Sciatic nerve (tissue), 2 donors: ENCODE measurements around the gene ABLIM1. TPM values are rescaled to one million over a fixed set of nuclear protein-coding genes. Genes with fewer than 3 reads are reported as not detected.

Experiments used
- ATAC-seq: fragments of 200-7000 bp; cut with Tn5 transposase; one replicate; pipeline ENCODE4 v1.9.1; 2020; ENCODE audit warnings: mild to moderate bottlenecking, moderate library complexity
- DNase-seq: peaks from one replicate; pipeline ENCODE4 v3.0.0-alpha.2; 2020; ENCODE audit warnings: low spot score
- intact Hi-C: fragments of 100-400 bp; cut with DNase I; formaldehyde crosslinking; loops from one replicate; pipeline ENCODE4 v1.14.2; 2022
- total RNA-seq: library from RNA; stranded (reverse); fragmentation: NEBNext Ultra II Directional; extraction: Animal tissue kit (Norgen Biotek cat#: 25700); gene quantifications from one replicate; pipeline ENCODE4 v1.2.1, GENCODE V29; 2021
- donor health status: DM: no; HTN: no; CAD: no.
- donor health status: DM: no; HTN: no; CAD: no.

ABLIM1 gene
- total RNA-seq, 1 donor from 2014 or later: 140 TPM

- ATAC-seq: no peak
- intact Hi-C loops: loop anchor here (10.0 kb wide), 2 partner anchors 55 to 95 kb away; no protein-coding TSS in a partner anchor
Observed at GRCh38 chr10:114400091-114400490, 258.0 kb downstream of the ABLIM1 start.

GRCh38 chr10:114399576-114399975 lies 258.5 kb downstream of the ABLIM1 start:
- no peak for DNase-seq
- intact Hi-C loops: no loop called here
- no peak for ATAC-seq

More at GRCh38 chr10:114400091-114400490, 258.0 kb downstream of the ABLIM1 start:
- DNase-seq: no peak

- DNase-seq (no peak), ATAC-seq (no peak)
- intact Hi-C loops: no loop called here
Observed at GRCh38 chr10:114398587-114399331, 259.3 kb downstream of the ABLIM1 start.

- no peak for DNase-seq
- intact Hi-C loops: no loop called here
- peak; percentile 38 for ATAC-seq
Observed at GRCh38 chr10:114397651-114398145, 260.4 kb downstream of the ABLIM1 start.

GRCh38 chr10:114396464-114396863 lies 261.6 kb downstream of the ABLIM1 start:
- intact Hi-C loops: no loop called here
- DNase-seq (no peak), ATAC-seq (no peak)

- DNase-seq (no peak), ATAC-seq (peak; percentile 66)
- intact Hi-C loops: no loop called here
Observed at GRCh38 chr10:114395366-114396022, 262.6 kb downstream of the ABLIM1 start.

GRCh38 chr10:114394531-114394930 lies 263.5 kb downstream of the ABLIM1 start:
- intact Hi-C loops: no loop called here
- DNase-seq (no peak), ATAC-seq (peak; percentile 7)

GRCh38 chr10:114393886-114394285 lies 264.2 kb downstream of the ABLIM1 start:
- ATAC-seq (no peak), DNase-seq (no peak)
- intact Hi-C loops: no loop called here

- intact Hi-C loops: no loop called here
- no peak for ATAC-seq
- DNase-seq: no peak
Observed at GRCh38 chr10:114393482-114393881, 264.6 kb downstream of the ABLIM1 start.

- intact Hi-C loops: no loop called here
- ATAC-seq (no peak), DNase-seq (no peak)
Observed at GRCh38 chr10:114392112-114392835, 265.8 kb downstream of the ABLIM1 start.

- DNase-seq (no peak), ATAC-seq (no peak)
- intact Hi-C loops: no loop called here
Observed at GRCh38 chr10:114391599-114391998, 266.5 kb downstream of the ABLIM1 start.

GRCh38 chr10:114389426-114389825 lies 268.6 kb downstream of the ABLIM1 start:
- no peak for DNase-seq
- ATAC-seq: peak; percentile 60
- intact Hi-C loops: no loop called here

GRCh38 chr10:114388275-114388674 lies 269.8 kb downstream of the ABLIM1 start:
- intact Hi-C loops: no loop called here
- no peak for ATAC-seq
- no peak for DNase-seq

- DNase-seq (no peak), ATAC-seq (no peak)
- intact Hi-C loops: no loop called here
Observed at GRCh38 chr10:114387784-114388183, 270.3 kb downstream of the ABLIM1 start.

- ATAC-seq (no peak), DNase-seq (no peak)
- intact Hi-C loops: no loop called here
Observed at GRCh38 chr10:114386452-114386851, 271.6 kb downstream of the ABLIM1 start.

- intact Hi-C loops: no loop called here
- no peak for ATAC-seq
- DNase-seq: no peak
Observed at GRCh38 chr10:114385557-114385956, 272.5 kb downstream of the ABLIM1 start.

- intact Hi-C loops: no loop called here
- ATAC-seq: no peak
- no peak for DNase-seq
Observed at GRCh38 chr10:114384601-114385000, 273.5 kb downstream of the ABLIM1 start.

- intact Hi-C loops: no loop called here
- ATAC-seq (peak; percentile 32), DNase-seq (no peak)
Observed at GRCh38 chr10:114384181-114384580, 273.9 kb downstream of the ABLIM1 start.
